ENCODE data around the gene C11orf42. TPM values are rescaled to one million over a fixed set of nuclear protein-coding genes. Genes with fewer than 3 reads are reported as not detected.

C11orf42 gene
- total RNA-seq, 1 experiment from 2014 or later: not detected

- Histone ChIP-seq H3K36me3 (ENCODE audit: insufficient read depth, low read length, poor library complexity, severe bottlenecking) (no peaks in the 10 kb centered on the region), H3K9me3 (ENCODE audit: low read depth, low read length, poor library complexity, severe bottlenecking) (no peaks in the 10 kb centered on the region), H3K27me3 (replicated peaks; ENCODE audit: insufficient read depth, low read depth, low read length, poor library complexity) (no peaks in the 10 kb centered on the region), H3K27ac (ENCODE audit: low read depth, low read length, poor library complexity, severe bottlenecking) (no peak overlapping the region), H3K4me1 (ENCODE audit: insufficient read depth, low read length, poor library complexity, severe bottlenecking) (peaks cover 5% of the 10 kb centered on the region), H3K4me3 (ENCODE audit: low read depth, low read length, poor library complexity, severe bottlenecking) (no peak overlapping the region)
- POLR2A ChIA-PET (ENCODE audit: low non-redundant PET): no interaction called here
- no peak for DNase-seq (ENCODE audit: low spot score)
- BruUV-seq (replicated peaks): no TSS peak
- CTCF ChIA-PET: no interaction called here
- no peak for TF ChIP-seq CTCF (conservative IDR thresholded peaks at IDR 0.05; ENCODE audit: low read depth, low read length)
- no peak for TF ChIP-seq EZH2 (IDR thresholded peaks at IDR 0.05; ENCODE audit: borderline replicate concordance, low read depth, low read length, poor library complexity, severe bottlenecking)
- intact Hi-C loops (cut with micrococcal nuclease; ENCODE audit: unreplicated experiment): no loop called here
These were observed 9.0 kb upstream of the C11orf42 start for GRCh38 chr11:6196396-6196795.

GRCh38 chr11:6197466-6198200, 7.7 kb upstream of the C11orf42 start:
- no peak overlapping the region for H3K27ac ChIP-seq (ENCODE audit: low read depth, low read length, poor library complexity, severe bottlenecking)
- H3K36me3 ChIP-seq (ENCODE audit: insufficient read depth, low read length, poor library complexity, severe bottlenecking): no peaks in the 10 kb centered on the region
- intact Hi-C loops (cut with micrococcal nuclease; ENCODE audit: unreplicated experiment): no loop called here
- CTCF ChIA-PET: no interaction called here
- no peaks in the 10 kb centered on the region for H3K9me3 ChIP-seq (ENCODE audit: low read depth, low read length, poor library complexity, severe bottlenecking)
- no peaks in the 10 kb centered on the region for H3K27me3 ChIP-seq (replicated peaks; ENCODE audit: insufficient read depth, low read depth, low read length, poor library complexity)
- TF ChIP-seq CTCF (conservative IDR thresholded peaks at IDR 0.05; ENCODE audit: low read depth, low read length): no peak
- no peak for TF ChIP-seq EZH2 (IDR thresholded peaks at IDR 0.05; ENCODE audit: borderline replicate concordance, low read depth, low read length, poor library complexity, severe bottlenecking)
- peaks cover 7% of the 10 kb centered on the region for H3K4me1 ChIP-seq (ENCODE audit: insufficient read depth, low read length, poor library complexity, severe bottlenecking)
- POLR2A ChIA-PET (ENCODE audit: low non-redundant PET): no interaction called here
- no TSS peak for BruUV-seq (replicated peaks)
- no peak overlapping the region for H3K4me3 ChIP-seq (ENCODE audit: low read depth, low read length, poor library complexity, severe bottlenecking)
- DNase-seq (ENCODE audit: low spot score): no peak

- no peak within 1 kb of the TSS for H3K27ac ChIP-seq (ENCODE audit: low read depth, low read length, poor library complexity, severe bottlenecking)
- ChIA-PET POLR2A (ENCODE audit: low non-redundant PET) (no interaction called here), CTCF (no interaction called here)
- H3K4me3 ChIP-seq (ENCODE audit: low read depth, low read length, poor library complexity, severe bottlenecking): no peak within 1 kb of the TSS
- no TSS peak for BruUV-seq (replicated peaks)
- H3K4me1 ChIP-seq (ENCODE audit: insufficient read depth, low read length, poor library complexity, severe bottlenecking): peaks cover 7% of the 10 kb centered on the region
- H3K27me3 ChIP-seq (replicated peaks; ENCODE audit: insufficient read depth, low read depth, low read length, poor library complexity): no peaks in the 10 kb centered on the region
- no peak for DNase-seq (ENCODE audit: low spot score)
- intact Hi-C loops (cut with micrococcal nuclease; ENCODE audit: unreplicated experiment): no loop called here
- H3K9me3 ChIP-seq (ENCODE audit: low read depth, low read length, poor library complexity, severe bottlenecking): no peaks in the 10 kb centered on the region
- TF ChIP-seq EZH2 (IDR thresholded peaks at IDR 0.05; ENCODE audit: borderline replicate concordance, low read depth, low read length, poor library complexity, severe bottlenecking) (no peak), CTCF (conservative IDR thresholded peaks at IDR 0.05; ENCODE audit: low read depth, low read length) (no peak)
- H3K36me3 ChIP-seq (ENCODE audit: insufficient read depth, low read length, poor library complexity, severe bottlenecking): no peaks in the 10 kb centered on the region
These were observed 6.1 kb upstream of the C11orf42 start, which contains the start of gene OR52W1 for GRCh38 chr11:6199174-6199810. Gene OR52W1, plus strand, starts transcription at chr11:6199224. Its CDS starts 0 bp downstream, at chr11:6199224.
